Kidney (tissue), 14 donors: ENCODE measurements around the gene BNIP3. TPM values are rescaled to one million over a fixed set of nuclear protein-coding genes. Genes with fewer than 3 reads are reported as not detected.

Experiments
- DNase-seq, 5 donors: peaks; one replicate each; pipeline ENCODE4 v3.0.0-alpha.2; 2013 to 2020
- FAIRE-seq: peaks from 2 replicates; lab custom pipeline; 2012; peaks lifted over from hg19 to GRCh38; lab: Jason Lieb, UNC
- H3K27ac ChIP-seq, 2 donors: one replicate each; pipeline ENCODE4 v1.7.0; 2013; ENCODE audit warnings: low read depth in 2 of 2, low read length in 2 of 2, inconsistent platforms in 1 of 2
- H3K27me3 ChIP-seq: one replicate; pipeline ENCODE4 v1.7.1; 2013; ENCODE audit warnings: low read length, inconsistent platforms; ENCODE audit not compliant: control insufficient read depth, insufficient read depth
- H3K36me3 ChIP-seq, 3 donors: one replicate each; pipeline versions ENCODE4 v1.7.0 to v1.7.1; 2013; ENCODE audit warnings: low read length in 3 of 3, control low read depth in 1 of 3, inconsistent platforms in 1 of 3; ENCODE audit not compliant: insufficient read depth in 3 of 3, control insufficient read depth in 2 of 3
- H3K4me1 ChIP-seq, 3 donors: one replicate each; pipeline versions ENCODE4 v1.7.0 to v1.7.1; 2013; ENCODE audit warnings: low read length in 3 of 3, inconsistent platforms in 1 of 3, low read depth in 1 of 3; ENCODE audit not compliant: control insufficient read depth in 2 of 3, insufficient read depth in 2 of 3
- H3K4me3 ChIP-seq, 3 donors: one replicate each; pipeline versions ENCODE4 v1.7.0 to v1.8.1; 2013; ENCODE audit warnings: low read length in 3 of 3, control low read depth in 1 of 3, inconsistent platforms in 1 of 3
- H3K9ac ChIP-seq, 3 donors: one replicate each; pipeline versions ENCODE4 v1.7.0 to v1.7.1; 2013; ENCODE audit warnings: low read length in 3 of 3, control low read depth in 1 of 3, inconsistent platforms in 1 of 3
- H3K9me3 ChIP-seq, 3 donors: one replicate each; pipeline versions ENCODE4 v1.7.0 to v1.7.1; 2013; ENCODE audit warnings: low read length in 3 of 3, control low read depth in 1 of 3, inconsistent platforms in 1 of 3; ENCODE audit not compliant: control insufficient read depth in 2 of 3, insufficient read depth in 1 of 3
- CTCF ChIP-seq: IDR thresholded peaks from 3 replicates; pipeline ENCODE4 v1.5.1; 2012; ENCODE audit warnings: mild to moderate bottlenecking, moderate library complexity, borderline replicate concordance; ENCODE audit not compliant: insufficient read depth; ENCODE audit errors: extremely low read depth
- intact Hi-C: fragments of 100-400 bp; cut with DNase I; formaldehyde crosslinking; loops from one replicate; pipeline ENCODE4 v1.11.1; 2022
- polyA plus RNA-seq: library from polyadenylated mRNA; stranded (reverse); fragments of 350-450 nt; fragmentation: Illumina TruSeq; extraction: RNeasy Lipid Tissue Mini Kit (QIAGEN cat#74804); gene quantifications from one replicate; pipeline ENCODE4 v1.2.3, GENCODE V29; 2014; ENCODE audit warnings: low read depth, low replicate concordance; ENCODE audit not compliant: insufficient read depth
- total RNA-seq: library from RNA; stranded (reverse); fragmentation: NEBNext Ultra II Directional; extraction: Animal tissue kit (Norgen Biotek cat#: 25700); gene quantifications from one replicate; pipeline ENCODE4 v1.2.1, GENCODE V29; 2021
- donor health status: control.
- donor health status: control.
- donor health status: control.
- donor health status: control.
- donor health status: control.
- donor health status: DM: yes; HTN: yes; CAD: no.
- donor health status: Normal renal cell carcinoma (clear cell type).

Gene BNIP3
- total and polyA plus RNA-seq, 2 donors from 2014 or later = 49.6 to 75.4 TPM

DNA sequence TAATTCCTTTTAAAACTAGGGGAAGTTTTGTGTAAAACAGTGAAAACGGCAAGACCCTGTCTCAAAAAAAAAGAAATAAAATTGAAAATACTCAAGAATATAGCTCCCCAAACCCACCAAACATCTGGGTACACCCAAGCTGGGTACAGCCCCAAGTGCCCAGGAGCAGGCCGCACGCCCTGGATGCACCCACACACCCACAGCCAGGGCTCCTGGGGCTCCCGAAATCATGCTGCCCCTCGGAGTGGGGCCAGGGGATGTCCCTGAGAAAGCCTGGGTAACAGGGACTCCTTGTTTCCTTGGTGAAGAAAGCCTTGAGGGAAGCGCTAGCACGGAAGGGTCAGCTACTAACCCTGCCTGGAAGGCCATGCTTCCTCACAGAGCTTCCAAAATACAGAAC, 10.1 kb downstream of the BNIP3 start:
- H3K4me1 ChIP-seq = peaks cover 0 to 25% (median 7%) of the 10 kb centered on the region in 3 donors
- no peak overlapping the region for H3K9ac ChIP-seq
- H3K9me3 ChIP-seq = no peaks in the 10 kb centered on the region
- H3K4me3 ChIP-seq = no peak overlapping the region
- TF ChIP-seq CTCF = no peak
- no peaks in the 10 kb centered on the region for H3K27me3 ChIP-seq
- intact Hi-C loops = no loop called here
- FAIRE-seq (no peak), DNase-seq (no peak)
- no peak overlapping the region for H3K27ac ChIP-seq
- peaks cover 0 to 17% (median 8%) of the 10 kb centered on the region in 3 donors for H3K36me3 ChIP-seq

GRCh38 chr10:131970946-131971345, 10.8 kb downstream of the BNIP3 start:
- Histone ChIP-seq H3K9me3 (no peaks in the 10 kb centered on the region), H3K4me3 (no peak overlapping the region), H3K27ac (no peak overlapping the region), H3K36me3 (peaks cover 0 to 17% (median 8%) of the 10 kb centered on the region in 3 donors), H3K9ac (no peak overlapping the region), H3K4me1 (peaks cover 0 to 25% (median 7%) of the 10 kb centered on the region in 3 donors), H3K27me3 (no peaks in the 10 kb centered on the region)
- DNase-seq (no peak), FAIRE-seq (no peak)
- intact Hi-C loops = no loop called here
- no peak for TF ChIP-seq CTCF

GRCh38 chr10:131968949-131969348, 12.8 kb downstream of the BNIP3 start:
- H3K9me3 ChIP-seq = no peaks in the 10 kb centered on the region
- H3K27ac ChIP-seq = no peak overlapping the region
- TF ChIP-seq CTCF = no peak
- intact Hi-C loops = no loop called here
- no peak overlapping the region for H3K9ac ChIP-seq
- H3K27me3 ChIP-seq = no peaks in the 10 kb centered on the region
- H3K36me3 ChIP-seq = peaks cover 0 to 17% (median 8%) of the 10 kb centered on the region in 3 donors
- H3K4me1 ChIP-seq = peaks cover 0 to 18% (median 7%) of the 10 kb centered on the region in 3 donors
- no peak overlapping the region for H3K4me3 ChIP-seq
- FAIRE-seq (no peak), DNase-seq (peak in 1 of 5 donors; percentile 24)

- Histone ChIP-seq H3K27ac (no peak overlapping the region), H3K9ac (no peak overlapping the region), H3K4me1 (no peaks in the 10 kb centered on the region), H3K4me3 (no peak overlapping the region), H3K36me3 (peaks cover 0 to 8% (median 0%) of the 10 kb centered on the region in 3 donors), H3K27me3 (no peaks in the 10 kb centered on the region), H3K9me3 (no peaks in the 10 kb centered on the region)
- intact Hi-C loops = no loop called here
- DNase-seq = no peak
- no peak for TF ChIP-seq CTCF
- no peak for FAIRE-seq
Measured at GRCh38 chr10:131964298-131964697, 17.4 kb downstream of the BNIP3 start.
